Measurements from ENCODE around the gene TTLL3.

- TF ChIP-seq, protein P1, sequence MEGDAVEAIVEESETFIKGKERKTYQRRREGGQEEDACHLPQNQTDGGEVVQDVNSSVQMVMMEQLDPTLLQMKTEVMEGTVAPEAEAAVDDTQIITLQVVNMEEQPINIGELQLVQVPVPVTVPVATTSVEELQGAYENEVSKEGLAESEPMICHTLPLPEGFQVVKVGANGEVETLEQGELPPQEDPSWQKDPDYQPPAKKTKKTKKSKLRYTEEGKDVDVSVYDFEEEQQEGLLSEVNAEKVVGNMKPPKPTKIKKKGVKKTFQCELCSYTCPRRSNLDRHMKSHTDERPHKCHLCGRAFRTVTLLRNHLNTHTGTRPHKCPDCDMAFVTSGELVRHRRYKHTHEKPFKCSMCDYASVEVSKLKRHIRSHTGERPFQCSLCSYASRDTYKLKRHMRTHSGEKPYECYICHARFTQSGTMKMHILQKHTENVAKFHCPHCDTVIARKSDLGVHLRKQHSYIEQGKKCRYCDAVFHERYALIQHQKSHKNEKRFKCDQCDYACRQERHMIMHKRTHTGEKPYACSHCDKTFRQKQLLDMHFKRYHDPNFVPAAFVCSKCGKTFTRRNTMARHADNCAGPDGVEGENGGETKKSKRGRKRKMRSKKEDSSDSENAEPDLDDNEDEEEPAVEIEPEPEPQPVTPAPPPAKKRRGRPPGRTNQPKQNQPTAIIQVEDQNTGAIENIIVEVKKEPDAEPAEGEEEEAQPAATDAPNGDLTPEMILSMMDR (IDR thresholded peaks at IDR 0.05): no peak
- no peak for TF ChIP-seq POLR2A (IDR thresholded peaks at IDR 0.05)
Observed at GRCh38 chr3:9791790-9792404, 18.2 kb upstream of the TTLL3 start.
